Adrenal gland (tissue), 12 donors: Measurements from ENCODE around the gene MED25. TPM values are rescaled to one million over a fixed set of nuclear protein-coding genes. Genes with fewer than 3 reads are reported as not detected.

ENCODE experiments used
- DNase-seq, 7 donors: peaks; one replicate each; pipeline ENCODE4 v3.0.0-alpha.2; 2019 to 2020
- H3K27ac ChIP-seq, 5 donors: fragments of 200-600 bp; sonication (generic) in 4 of 5; 1 replicate in 3 of 5; 2 replicates in 2 of 5; pipeline versions ENCODE4 v1.5.1 to v1.8.0; 2016 to 2020; ENCODE audit warnings: mild to moderate bottlenecking in 1 of 5
- H3K27me3 ChIP-seq: fragments of 200-600 bp; 2 replicates; pipeline ENCODE4 v1.8.0; 2021
- H3K36me3 ChIP-seq, 2 donors: fragments of 200-600 bp; replicated peaks in 1 of 2; 1 replicate in 1 of 2; 2 replicates in 1 of 2; pipeline versions ENCODE4 v1.5.1 to v1.8.0; 2018 to 2022
- H3K4me1 ChIP-seq, 2 donors: fragments of 200-600 bp; replicated peaks in 1 of 2; 1 replicate in 1 of 2; 2 replicates in 1 of 2; pipeline versions ENCODE4 v1.5.1 to v1.8.0; 2018 to 2021
- H3K4me3 ChIP-seq, 4 donors: fragments of 200-600 bp; sonication (generic) in 3 of 4; one replicate each; pipeline ENCODE4 v1.5.1; 2016 to 2018
- H3K9me3 ChIP-seq, 3 donors: fragments of 200-600 bp; sonication (generic) in 1 of 3; replicated peaks in 1 of 3; 1 replicate in 2 of 3; 2 replicates in 1 of 3; pipeline versions ENCODE4 v1.5.1 to v1.8.0; 2016 to 2021
- CTCF ChIP-seq, 6 experiments: fragments of 450-650 bp in 4 of 6; fragments of 200-600 bp in 2 of 6; sonication (generic) in 1 of 6; IDR thresholded peaks; 1 replicate in 5 of 6; 2 replicates in 1 of 6; pipeline versions ENCODE4 v1.5.1 to v1.8.0; 2016 to 2021; ENCODE audit warnings: antibody characterized with exemption in 6 of 6, mild to moderate bottlenecking in 2 of 6, moderate library complexity in 1 of 6
- POLR2A ChIP-seq, 2 donors: fragments of 450-650 bp; IDR thresholded peaks; one replicate each; pipeline ENCODE4 v1.6.1; 2017; ENCODE audit warnings: antibody characterized with exemption in 2 of 2, mild to moderate bottlenecking in 2 of 2, moderate library complexity in 1 of 2
- WGBS, 4 donors: extraction: QIAGEN DNeasy Blood & Tissue Kit in 2 of 4; methylation state at CpG; one replicate each; pipeline versions ENCODE4 v1.1.5 to v1.1.7; 2013 to 2017; 5-methylcytosine and 5-hydroxymethylcytosine counted together
- intact Hi-C, 2 donors: fragments of 100-400 bp; cut with DNase I; formaldehyde crosslinking; loops; one replicate each; pipeline versions ENCODE4 v1.14.1 to v1.15.0; 2022 to 2023
- polyA plus RNA-seq, 3 donors: library from polyadenylated mRNA; stranded (reverse); fragments of 200-250 nt in 2 of 3; fragments of 350-450 nt in 1 of 3; fragmentation: Illumina TruSeq in 1 of 3; extraction: RNeasy Lipid Tissue Mini Kit (QIAGEN cat#74804) in 1 of 3; gene quantifications; one replicate each; pipeline ENCODE4 v1.2.3, GENCODE V29; 2013 to 2014
- total RNA-seq, 9 donors: library from RNA; depleted of rRNA in 4 of 9; stranded (reverse); fragments of >200 nt in 4 of 9; fragments of 120-200 nt in 1 of 9; fragmentation: NEBNext Ultra II Directional in 1 of 9; extraction: Animal tissue kit (Norgen Biotek cat#: 25700) in 1 of 9; gene quantifications; one replicate each; pipeline versions ENCODE4 v1.1.0 to v1.2.4, GENCODE V29; 2013 to 2023
- donor health status: healthy with polysubstance abuse.
- donor health status: Bipolar disorder and iron deficiency.
- donor health status: DM: yes; HTN: yes; CAD: no.
- donor health status: DM: no; HTN: no; CAD: no.
- donor health status: DM: no; HTN: no; CAD: no.
- donor health status: DM: yes; HTN: yes; CAD: no.

Gene MED25
- total and polyA plus RNA-seq, 12 donors = 36.2 to 457 (median 107) TPM

GRCh38 chr19:49855676-49856573 is 37.8 kb downstream of the MED25 start:
- intact Hi-C loops = no loop called here
- Histone ChIP-seq H3K27ac (peak overlapping the region in 3 of 5 donors; percentile 23 to 94 (median 49)), H3K4me3 (no peak overlapping the region), H3K36me3 (peaks cover 0 to 58% of the 10 kb centered on the region in 2 donors), H3K4me1 (peaks cover 35 to 72% of the 10 kb centered on the region in 2 donors), H3K9me3 (no peaks in the 10 kb centered on the region), H3K27me3 (no peaks in the 10 kb centered on the region)
- peak in 5 of 7 donors; percentile 38 to 58 (median 47) for DNase-seq
- TF ChIP-seq POLR2A (IDR thresholded peaks at IDR 0.05) (no peak), CTCF (IDR thresholded peaks at IDR 0.05) (no peak)
- 66 to 83% (median 72%) methylated on average over 9 to 21 of the region's 21 CpGs for WGBS, 4 donors

- H3K27ac ChIP-seq = peak overlapping the region in 3 of 5 donors; percentile 81 to 94 (median 82)
- intact Hi-C loops = no loop called here
- no peak overlapping the region for H3K4me3 ChIP-seq
- TF ChIP-seq POLR2A (IDR thresholded peaks at IDR 0.05) (no peak), CTCF (IDR thresholded peaks at IDR 0.05) (no peak)
- peaks cover 0 to 63% of the 10 kb centered on the region in 2 donors for H3K36me3 ChIP-seq
- 78 to 100% (median 83%) methylated on average over 2 to 18 of the region's 18 CpGs for WGBS, 4 donors
- peak in 4 of 7 donors; percentile 23 to 44 (median 40) for DNase-seq
- H3K27me3 ChIP-seq = no peaks in the 10 kb centered on the region
- H3K4me1 ChIP-seq = peaks cover 41 to 78% of the 10 kb centered on the region in 2 donors
- H3K9me3 ChIP-seq = no peaks in the 10 kb centered on the region
Measured at GRCh38 chr19:49856574-49857021, 38.5 kb downstream of the MED25 start.

- peak overlapping the region in 4 of 5 donors; percentile 69 to 94 (median 82) for H3K27ac ChIP-seq
- no peak overlapping the region for H3K4me3 ChIP-seq
Measured at GRCh38 chr19:49857061-49857837, 39.2 kb downstream of the MED25 start.

More at GRCh38 chr19:49857061-49857837, 39.2 kb downstream of the MED25 start:
- Histone ChIP-seq H3K27me3 (no peaks in the 10 kb centered on the region), H3K4me1 (peaks cover 39 to 81% of the 10 kb centered on the region in 2 donors), H3K9me3 (no peaks in the 10 kb centered on the region), H3K36me3 (peaks cover 0 to 70% of the 10 kb centered on the region in 2 donors)
- WGBS, 4 donors = 85 to 94% (median 87%) methylated on average over 7 to 26 of the region's 26 CpGs
- no peak for TF ChIP-seq POLR2A (IDR thresholded peaks at IDR 0.05)
- no peak for TF ChIP-seq CTCF (IDR thresholded peaks at IDR 0.05)
- DNase-seq = peak in 4 of 7 donors; percentile 40 to 56 (median 50)
- intact Hi-C loops = no loop called here
